Measurements from ENCODE around the gene LRRC10B. TPM values are rescaled to one million over a fixed set of nuclear protein-coding genes. Genes with fewer than 3 reads are reported as not detected.

Gene LRRC10B
- total and polyA plus RNA-seq, 2 of the 8 experiments (the other 6 are each of a cell fraction or from before 2014, with no cell fraction given): 0.47 to 0.71 TPM

DNA sequence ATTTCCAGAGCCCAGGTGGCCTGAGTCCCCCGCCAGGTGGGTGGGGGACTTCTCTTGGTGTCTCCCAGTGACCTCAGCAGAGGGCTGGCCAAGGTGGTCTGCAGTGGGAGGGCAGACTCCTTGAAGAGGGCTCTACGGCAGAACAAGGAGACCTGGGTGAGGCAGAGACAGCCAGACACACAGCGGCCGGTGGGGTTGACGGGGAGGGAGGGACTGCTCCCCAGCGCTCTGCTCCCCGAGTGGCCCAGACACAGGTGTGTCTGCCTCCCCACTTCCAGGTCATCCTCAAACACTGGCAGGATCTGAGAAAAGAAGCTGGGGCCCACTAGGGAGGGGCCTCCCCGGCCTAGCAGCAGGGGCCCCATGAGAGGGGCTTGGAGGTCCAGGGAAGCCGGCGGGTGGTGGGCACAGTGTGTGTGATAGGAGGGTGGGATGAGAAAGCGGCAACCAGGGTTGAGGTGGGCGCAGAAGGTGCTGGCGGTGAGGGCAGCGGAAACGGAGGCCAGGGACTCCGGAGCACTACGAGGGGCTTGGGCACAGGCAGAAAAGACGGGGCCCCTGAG, 42.2 kb downstream of the LRRC10B start (continued):
- TF ChIP-seq, protein P1, sequence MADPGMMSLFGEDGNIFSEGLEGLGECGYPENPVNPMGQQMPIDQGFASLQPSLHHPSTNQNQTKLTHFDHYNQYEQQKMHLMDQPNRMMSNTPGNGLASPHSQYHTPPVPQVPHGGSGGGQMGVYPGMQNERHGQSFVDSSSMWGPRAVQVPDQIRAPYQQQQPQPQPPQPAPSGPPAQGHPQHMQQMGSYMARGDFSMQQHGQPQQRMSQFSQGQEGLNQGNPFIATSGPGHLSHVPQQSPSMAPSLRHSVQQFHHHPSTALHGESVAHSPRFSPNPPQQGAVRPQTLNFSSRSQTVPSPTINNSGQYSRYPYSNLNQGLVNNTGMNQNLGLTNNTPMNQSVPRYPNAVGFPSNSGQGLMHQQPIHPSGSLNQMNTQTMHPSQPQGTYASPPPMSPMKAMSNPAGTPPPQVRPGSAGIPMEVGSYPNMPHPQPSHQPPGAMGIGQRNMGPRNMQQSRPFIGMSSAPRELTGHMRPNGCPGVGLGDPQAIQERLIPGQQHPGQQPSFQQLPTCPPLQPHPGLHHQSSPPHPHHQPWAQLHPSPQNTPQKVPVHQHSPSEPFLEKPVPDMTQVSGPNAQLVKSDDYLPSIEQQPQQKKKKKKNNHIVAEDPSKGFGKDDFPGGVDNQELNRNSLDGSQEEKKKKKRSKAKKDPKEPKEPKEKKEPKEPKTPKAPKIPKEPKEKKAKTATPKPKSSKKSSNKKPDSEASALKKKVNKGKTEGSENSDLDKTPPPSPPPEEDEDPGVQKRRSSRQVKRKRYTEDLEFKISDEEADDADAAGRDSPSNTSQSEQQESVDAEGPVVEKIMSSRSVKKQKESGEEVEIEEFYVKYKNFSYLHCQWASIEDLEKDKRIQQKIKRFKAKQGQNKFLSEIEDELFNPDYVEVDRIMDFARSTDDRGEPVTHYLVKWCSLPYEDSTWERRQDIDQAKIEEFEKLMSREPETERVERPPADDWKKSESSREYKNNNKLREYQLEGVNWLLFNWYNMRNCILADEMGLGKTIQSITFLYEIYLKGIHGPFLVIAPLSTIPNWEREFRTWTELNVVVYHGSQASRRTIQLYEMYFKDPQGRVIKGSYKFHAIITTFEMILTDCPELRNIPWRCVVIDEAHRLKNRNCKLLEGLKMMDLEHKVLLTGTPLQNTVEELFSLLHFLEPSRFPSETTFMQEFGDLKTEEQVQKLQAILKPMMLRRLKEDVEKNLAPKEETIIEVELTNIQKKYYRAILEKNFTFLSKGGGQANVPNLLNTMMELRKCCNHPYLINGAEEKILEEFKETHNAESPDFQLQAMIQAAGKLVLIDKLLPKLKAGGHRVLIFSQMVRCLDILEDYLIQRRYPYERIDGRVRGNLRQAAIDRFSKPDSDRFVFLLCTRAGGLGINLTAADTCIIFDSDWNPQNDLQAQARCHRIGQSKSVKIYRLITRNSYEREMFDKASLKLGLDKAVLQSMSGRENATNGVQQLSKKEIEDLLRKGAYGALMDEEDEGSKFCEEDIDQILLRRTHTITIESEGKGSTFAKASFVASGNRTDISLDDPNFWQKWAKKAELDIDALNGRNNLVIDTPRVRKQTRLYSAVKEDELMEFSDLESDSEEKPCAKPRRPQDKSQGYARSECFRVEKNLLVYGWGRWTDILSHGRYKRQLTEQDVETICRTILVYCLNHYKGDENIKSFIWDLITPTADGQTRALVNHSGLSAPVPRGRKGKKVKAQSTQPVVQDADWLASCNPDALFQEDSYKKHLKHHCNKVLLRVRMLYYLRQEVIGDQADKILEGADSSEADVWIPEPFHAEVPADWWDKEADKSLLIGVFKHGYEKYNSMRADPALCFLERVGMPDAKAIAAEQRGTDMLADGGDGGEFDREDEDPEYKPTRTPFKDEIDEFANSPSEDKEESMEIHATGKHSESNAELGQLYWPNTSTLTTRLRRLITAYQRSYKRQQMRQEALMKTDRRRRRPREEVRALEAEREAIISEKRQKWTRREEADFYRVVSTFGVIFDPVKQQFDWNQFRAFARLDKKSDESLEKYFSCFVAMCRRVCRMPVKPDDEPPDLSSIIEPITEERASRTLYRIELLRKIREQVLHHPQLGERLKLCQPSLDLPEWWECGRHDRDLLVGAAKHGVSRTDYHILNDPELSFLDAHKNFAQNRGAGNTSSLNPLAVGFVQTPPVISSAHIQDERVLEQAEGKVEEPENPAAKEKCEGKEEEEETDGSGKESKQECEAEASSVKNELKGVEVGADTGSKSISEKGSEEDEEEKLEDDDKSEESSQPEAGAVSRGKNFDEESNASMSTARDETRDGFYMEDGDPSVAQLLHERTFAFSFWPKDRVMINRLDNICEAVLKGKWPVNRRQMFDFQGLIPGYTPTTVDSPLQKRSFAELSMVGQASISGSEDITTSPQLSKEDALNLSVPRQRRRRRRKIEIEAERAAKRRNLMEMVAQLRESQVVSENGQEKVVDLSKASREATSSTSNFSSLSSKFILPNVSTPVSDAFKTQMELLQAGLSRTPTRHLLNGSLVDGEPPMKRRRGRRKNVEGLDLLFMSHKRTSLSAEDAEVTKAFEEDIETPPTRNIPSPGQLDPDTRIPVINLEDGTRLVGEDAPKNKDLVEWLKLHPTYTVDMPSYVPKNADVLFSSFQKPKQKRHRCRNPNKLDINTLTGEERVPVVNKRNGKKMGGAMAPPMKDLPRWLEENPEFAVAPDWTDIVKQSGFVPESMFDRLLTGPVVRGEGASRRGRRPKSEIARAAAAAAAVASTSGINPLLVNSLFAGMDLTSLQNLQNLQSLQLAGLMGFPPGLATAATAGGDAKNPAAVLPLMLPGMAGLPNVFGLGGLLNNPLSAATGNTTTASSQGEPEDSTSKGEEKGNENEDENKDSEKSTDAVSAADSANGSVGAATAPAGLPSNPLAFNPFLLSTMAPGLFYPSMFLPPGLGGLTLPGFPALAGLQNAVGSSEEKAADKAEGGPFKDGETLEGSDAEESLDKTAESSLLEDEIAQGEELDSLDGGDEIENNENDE (IDR thresholded peaks at IDR 0.05; ENCODE audit: insufficient replicate concordance, low read length): no peak
